ENCODE results near the gene WDR62. TPM values are rescaled to one million over a fixed set of nuclear protein-coding genes. Genes with fewer than 3 reads are reported as not detected.

The WDR62 gene
- total and polyA plus RNA-seq, 2 of the 8 experiments (the other 6 are each of a cell fraction or from before 2014, with no cell fraction given) = 28.2 to 39.5 TPM

GRCh38 chr19:36093687-36094086, 39.0 kb downstream of the WDR62 start:
- no peak for FAIRE-seq
- H3K23ac ChIP-seq (ENCODE audit: insufficient read length) = no peak overlapping the region
- TF ChIP-seq TEAD4 (IDR thresholded peaks at IDR 0.05; ENCODE audit: low read depth, low read length) (no peak), NRF1 (IDR thresholded peaks at IDR 0.05; ENCODE audit: low read depth, low read length) (no peak), RFX5 (IDR thresholded peaks at IDR 0.05; ENCODE audit: borderline replicate concordance, low read depth, low read length) (no peak), HDAC6 (IDR thresholded peaks at IDR 0.05; ENCODE audit: low read depth, low read length) (no peak), GABPA (IDR thresholded peaks at IDR 0.05; ENCODE audit: borderline replicate concordance, insufficient read depth, low read length) (no peak), POLR2A (IDR thresholded peaks at IDR 0.05; ENCODE audit: control extremely low read depth in 1 of 2, low read depth in 2 of 2, low read length in 2 of 2) (no peak), KDM1A (IDR thresholded peaks at IDR 0.05; ENCODE audit: borderline replicate concordance, low read length) (no peak), RAD21 (IDR thresholded peaks at IDR 0.05 in 1 of 2, conservative IDR thresholded peaks at IDR 0.05 in 1 of 2; ENCODE audit: low read depth in 2 of 2, low read length in 2 of 2) (no peak), EGR1 (IDR thresholded peaks at IDR 0.05; ENCODE audit: borderline replicate concordance, low read depth, low read length) (no peak), GTF2F1 (IDR thresholded peaks at IDR 0.05; ENCODE audit: borderline replicate concordance, low read depth, low read length) (no peak), BACH1 (IDR thresholded peaks at IDR 0.05; ENCODE audit: low read length) (no peak), MAX (IDR thresholded peaks at IDR 0.05) (no peak)

More at GRCh38 chr19:36093687-36094086, 39.0 kb downstream of the WDR62 start:
- ChIA-PET POLR2A (ENCODE audit: partially characterized antibody) (interaction anchor here (1.0 to 1.2 kb wide), 2 partner anchors 10 to 12 kb away, joined by 3 to 4 read pairs; no protein-coding TSS in a partner anchor), CTCF (ENCODE audit: partially characterized antibody) (no interaction called here)
- no peaks in the 10 kb centered on the region for H3K9me3 ChIP-seq (ENCODE audit: insufficient read depth in 2 of 2, low read depth in 1 of 2, low read length in 1 of 2)
- H4K91ac ChIP-seq (replicated peaks; ENCODE audit: insufficient read length, low read length) = no peak overlapping the region
- H2BK15ac ChIP-seq (ENCODE audit: low read length) = no peak overlapping the region
- no peaks in the 10 kb centered on the region for H3K79me1 ChIP-seq (ENCODE audit: low read depth, low read length)
- H3K18ac ChIP-seq (ENCODE audit: extremely low read depth, low read length) = no peak overlapping the region
- no peaks in the 10 kb centered on the region for H3K4me1 ChIP-seq (replicated peaks in 1 of 4; ENCODE audit: control insufficient read depth in 3 of 4, insufficient read depth in 4 of 4, low read length in 3 of 4)
- H2BK5ac ChIP-seq (ENCODE audit: low read depth, low read length) = no peak overlapping the region
- no peak overlapping the region for H4K8ac ChIP-seq (ENCODE audit: extremely low read depth, insufficient read depth, low read length)
- H4K20me1 ChIP-seq (replicated peaks in 1 of 2; ENCODE audit: control insufficient read depth in 1 of 2, insufficient read depth in 2 of 2, low read length in 2 of 2) = peaks cover 2 to 9% of the 10 kb centered on the region in 2 experiments
- no peak overlapping the region for H3K14ac ChIP-seq (ENCODE audit: insufficient read length)
- H3K27ac ChIP-seq (ENCODE audit: low read depth, low read length) = no peak overlapping the region
- H2AFZ ChIP-seq (ENCODE audit: low read length) = no peak overlapping the region
- H2AK5ac ChIP-seq (ENCODE audit: low read depth, low read length) = no peak overlapping the region
- H2BK120ac ChIP-seq (replicated peaks; ENCODE audit: low read depth, low read length) = no peak overlapping the region
- WGBS, 2 experiments (ENCODE audit: extremely low coverage in 1 of 2, insufficient coverage in 1 of 2, insufficient read length in 1 of 2, insufficient replicate concordance in 2 of 2, low coverage in 1 of 2, low lambda C conversion rate in 2 of 2, missing lambda C conversion rate in 1 of 2) = 83% methylated on average over 6 of the region's 6 CpGs; no CpG with 5 or more reads in 1 of the 2 experiments
- H3K23me2 ChIP-seq (ENCODE audit: low read depth, low read length) = no peaks in the 10 kb centered on the region
- no peak overlapping the region for H2BK20ac ChIP-seq (ENCODE audit: low read length)
- no peaks in the 10 kb centered on the region for H3K27me3 ChIP-seq (replicated peaks in 1 of 4; ENCODE audit: control insufficient read depth in 3 of 4, extremely low read depth in 1 of 4, insufficient read depth in 3 of 4, low read length in 3 of 4)
- H3K36me3 ChIP-seq (ENCODE audit: control insufficient read depth in 2 of 4, insufficient read depth in 4 of 4, low read length in 3 of 4) = peaks cover 24 to 63% (median 54%) of the 10 kb centered on the region in 4 experiments
- H3K4ac ChIP-seq (replicated peaks; ENCODE audit: insufficient read length, low read depth, low read length) = no peak overlapping the region
- no peak overlapping the region for H3K9ac ChIP-seq (replicated peaks in 1 of 4; ENCODE audit: extremely low read depth in 1 of 4, low read depth in 3 of 4, low read length in 3 of 4)
- H3K56ac ChIP-seq (replicated peaks; ENCODE audit: insufficient read length, low read depth, low read length) = no peak overlapping the region
- no peak overlapping the region for H4K5ac ChIP-seq (ENCODE audit: insufficient read length, low read depth, low read length)
- H3K4me3 ChIP-seq (ENCODE audit: extremely low read depth in 1 of 4, insufficient read depth in 2 of 4, low read depth in 3 of 4, low read length in 4 of 4) = no peak overlapping the region
- no peak overlapping the region for H2BK12ac ChIP-seq (ENCODE audit: low read depth, low read length)
- H3K4me2 ChIP-seq (ENCODE audit: insufficient read depth in 1 of 2, low read depth in 2 of 2, low read length in 2 of 2) = no peak overlapping the region
- no peaks in the 10 kb centered on the region for H3K79me2 ChIP-seq (ENCODE audit: control insufficient read depth in 1 of 2, insufficient read depth in 2 of 2, low read length in 2 of 2)
- no peak for DNase-seq (ENCODE audit: low read depth in 1 of 2, low spot score in 2 of 2)
